Measurements from ENCODE around the gene CCDC57. TPM values are rescaled to one million over a fixed set of nuclear protein-coding genes. Genes with fewer than 3 reads are reported as not detected.

The CCDC57 gene
- total and polyA plus RNA-seq, 4 donors: 5.4 to 19.1 (median 11.7) TPM

- Histone ChIP-seq H3K9ac (ENCODE audit: low read depth in 1 of 2, low read length in 2 of 2) (no peak overlapping the region), H3K36me3 (ENCODE audit: control insufficient read depth in 4 of 4, insufficient read depth in 3 of 4, low read depth in 1 of 4, low read length in 3 of 4) (no peaks in the 10 kb centered on the region), H3K9me3 (ENCODE audit: control insufficient read depth in 4 of 4, low read length in 3 of 4) (no peaks in the 10 kb centered on the region), H3K4me3 (ENCODE audit: low read depth in 1 of 3, low read length in 3 of 3) (no peak overlapping the region), H3K27ac (ENCODE audit: low read depth in 1 of 2, low read length in 2 of 2) (no peak overlapping the region), H3K27me3 (ENCODE audit: control insufficient read depth in 4 of 4, insufficient read depth in 4 of 4, low read length in 3 of 4) (no peaks in the 10 kb centered on the region), H3K4me1 (ENCODE audit: control insufficient read depth in 4 of 4, insufficient read depth in 4 of 4, low read length in 3 of 4) (peaks cover 0 to 2% (median 0%) of the 10 kb centered on the region in 4 donors)
- TF ChIP-seq NR2F2 (IDR thresholded peaks at IDR 0.05) (no peak), RAD21 (IDR thresholded peaks at IDR 0.05) (no peak), HNF4A (conservative IDR thresholded peaks at IDR 0.05) (no peak), REST (IDR thresholded peaks at IDR 0.05) (no peak), CTCF (IDR thresholded peaks at IDR 0.05; ENCODE audit: low read depth, low read length, missing input control) (no peak), YY1 (IDR thresholded peaks at IDR 0.05) (no peak), FOXA2 (IDR thresholded peaks at IDR 0.05) (no peak), GABPA (IDR thresholded peaks at IDR 0.05 in 1 of 2, conservative IDR thresholded peaks at IDR 0.05 in 1 of 2) (no peak), HNF4G (IDR thresholded peaks at IDR 0.05) (no peak), EGR1 (IDR thresholded peaks at IDR 0.05; ENCODE audit: low read depth in 2 of 2) (no peak), RXRA (IDR thresholded peaks at IDR 0.05) (no peak), FOXA1 (IDR thresholded peaks at IDR 0.05) (no peak), TAF1 (conservative IDR thresholded peaks at IDR 0.05) (no peak)
- 79% methylated on average over 10 of the region's 10 CpGs for WGBS
- DNase-seq (ENCODE audit: low spot score): no peak
Observed at GRCh38 chr17:82222816-82223215, 10.2 kb upstream of the CCDC57 start.

GRCh38 chr17:82221341-82221902 lies 8.8 kb upstream of the CCDC57 start:
- 86% methylated on average over 10 of the region's 10 CpGs for WGBS
- peaks cover 0 to 6% (median 5%) of the 10 kb centered on the region in 4 donors for H3K4me1 ChIP-seq (ENCODE audit: control insufficient read depth in 4 of 4, insufficient read depth in 4 of 4, low read length in 3 of 4)

More at GRCh38 chr17:82221341-82221902, 8.8 kb upstream of the CCDC57 start:
- TF ChIP-seq ATF3 (IDR thresholded peaks at IDR 0.05) (no peak), YY1 (IDR thresholded peaks at IDR 0.05) (no peak), HNF4A (conservative IDR thresholded peaks at IDR 0.05) (no peak), RAD21 (IDR thresholded peaks at IDR 0.05) (no peak)
- H3K9me3 ChIP-seq (ENCODE audit: control insufficient read depth in 4 of 4, low read length in 3 of 4): no peaks in the 10 kb centered on the region
- DNase-seq (ENCODE audit: low spot score): no peak
- H3K27ac ChIP-seq (ENCODE audit: low read depth in 1 of 2, low read length in 2 of 2): no peak overlapping the region
- no peak overlapping the region for H3K4me3 ChIP-seq (ENCODE audit: low read depth in 1 of 3, low read length in 3 of 3)
- H3K9ac ChIP-seq (ENCODE audit: low read depth in 1 of 2, low read length in 2 of 2): no peak overlapping the region
- H3K36me3 ChIP-seq (ENCODE audit: control insufficient read depth in 4 of 4, insufficient read depth in 3 of 4, low read depth in 1 of 4, low read length in 3 of 4): no peaks in the 10 kb centered on the region
- no peaks in the 10 kb centered on the region for H3K27me3 ChIP-seq (ENCODE audit: control insufficient read depth in 4 of 4, insufficient read depth in 4 of 4, low read length in 3 of 4)

All from liver (tissue), 9 donors.